Neural cell (in vitro differentiated cells): ENCODE results near the gene MOB3B. TPM values are rescaled to one million over a fixed set of nuclear protein-coding genes. Genes with fewer than 3 reads are reported as not detected.

Source experiments
- H2AFZ ChIP-seq: fragments of 200-600, 300-800 bp; sonication (generic), shearing (Covaris generic); 2 replicates; pipeline ENCODE4 v1.6.0; 2014; ENCODE audit warnings: low read depth, mild to moderate bottlenecking, antibody characterized with exemption, low read length, moderate library complexity
- H3F3A ChIP-seq: fragments of 200-600 bp; shearing (Covaris generic); 2 replicates; pipeline ENCODE4 v1.6.1; 2016; ENCODE audit warnings: mild to moderate bottlenecking, moderate library complexity, mixed read lengths, antibody characterized with exemption, low read length; ENCODE audit not compliant: insufficient read depth, poor library complexity, severe bottlenecking
- H3K27ac ChIP-seq: fragments of 200-600, 300-800 bp; sonication (generic), shearing (Covaris generic); 2 replicates; pipeline ENCODE4 v1.5.1; 2014; ENCODE audit warnings: mild to moderate bottlenecking, low read length, moderate library complexity
- H3K27me3 ChIP-seq: fragments of 300-800, 200-600 bp; sonication (generic), shearing (Covaris generic); 2 replicates; pipeline ENCODE4 v1.6.0; 2014; ENCODE audit warnings: mild to moderate bottlenecking, low read depth, low read length, moderate library complexity; ENCODE audit not compliant: insufficient read depth
- H3K36me3 ChIP-seq: fragments of 300-800, 200-600 bp; sonication (generic), shearing (Covaris generic); 2 replicates; pipeline ENCODE4 v1.5.1; 2014; ENCODE audit warnings: mild to moderate bottlenecking, antibody characterized with exemption, low read length, moderate library complexity; ENCODE audit not compliant: insufficient read depth
- H3K4me2 ChIP-seq: fragments of 300-800, 200-600 bp; sonication (generic), shearing (Covaris generic); 2 replicates; pipeline ENCODE4 v1.6.0; 2014; ENCODE audit warnings: mild to moderate bottlenecking, low read length
- H3K4me3 ChIP-seq: fragments of 300-800, 200-600 bp; sonication (generic), shearing (Covaris generic); 2 replicates; pipeline ENCODE4 v1.5.1; 2014; ENCODE audit warnings: mild to moderate bottlenecking, low read length, moderate library complexity
- H3K79me2 ChIP-seq: fragments of 200-600 bp; shearing (Covaris generic); replicated peaks from 2 replicates; pipeline ENCODE4 v1.6.0; 2014; ENCODE audit warnings: mild to moderate bottlenecking, low read length, moderate library complexity; ENCODE audit not compliant: insufficient read depth
- H3K9ac ChIP-seq: fragments of 300-800, 200-600 bp; sonication (generic), shearing (Covaris generic); 2 replicates; pipeline ENCODE4 v1.6.1; 2016; ENCODE audit warnings: mild to moderate bottlenecking, low read length, mixed read lengths
- H3K9me2 ChIP-seq: fragments of 200-600 bp; shearing (Covaris generic); 2 replicates; pipeline ENCODE4 v1.6.1; 2016; ENCODE audit warnings: mild to moderate bottlenecking, low read length, mixed read lengths; ENCODE audit not compliant: insufficient read depth
- H3K9me3 ChIP-seq: fragments of 200-600, 300-800 bp; sonication (generic), shearing (Covaris generic); 2 replicates; pipeline ENCODE4 v1.6.1; 2016; ENCODE audit warnings: mild to moderate bottlenecking, mixed run types, low read length, moderate library complexity, mixed read lengths
- H4K20me1 ChIP-seq: fragments of 200-600 bp; shearing (Covaris generic); 2 replicates; pipeline ENCODE4 v1.6.1; 2016; ENCODE audit warnings: mild to moderate bottlenecking, mixed run types; ENCODE audit not compliant: insufficient read depth
- CTCF ChIP-seq: fragments of 450-650 bp; IDR thresholded peaks from 2 replicates; pipeline ENCODE4 v1.5.1; 2014; ENCODE audit warnings: antibody characterized with exemption, mild to moderate bottlenecking, moderate library complexity; ENCODE audit not compliant: poor library complexity, severe bottlenecking
- EP300 ChIP-seq: fragments of 450-650 bp; conservative IDR thresholded peaks from 2 replicates; pipeline ENCODE4 v1.6.1; 2014; ENCODE audit warnings: antibody characterized with exemption, mild to moderate bottlenecking, moderate library complexity; ENCODE audit not compliant: poor library complexity, severe bottlenecking
- EZH2 ChIP-seq: fragments of 200-600, 300-800 bp; shearing (Covaris generic), sonication (generic); IDR thresholded peaks from 2 replicates; pipeline ENCODE4 v1.6.1; 2014; ENCODE audit warnings: antibody characterized with exemption, low read length, borderline replicate concordance, mild to moderate bottlenecking; ENCODE audit not compliant: insufficient read depth, poor library complexity, severe bottlenecking
- MXI1 ChIP-seq: fragments of 450-650 bp; conservative IDR thresholded peaks from 2 replicates; pipeline ENCODE4 v1.6.1; 2014; ENCODE audit warnings: antibody characterized with exemption, mild to moderate bottlenecking; ENCODE audit not compliant: poor library complexity, severe bottlenecking
- POLR2AphosphoS5 ChIP-seq: IDR thresholded peaks from 2 replicates; pipeline ENCODE4 v1.6.1; 2012
- RAD21 ChIP-seq: fragments of 450-650 bp; conservative IDR thresholded peaks from 2 replicates; pipeline ENCODE4 v1.6.1; 2014; ENCODE audit warnings: antibody characterized with exemption, mild to moderate bottlenecking, moderate library complexity
- SMC3 ChIP-seq: fragments of 450-650 bp; conservative IDR thresholded peaks from 2 replicates; pipeline ENCODE4 v1.6.1; 2014; ENCODE audit warnings: antibody characterized with exemption, mild to moderate bottlenecking, moderate library complexity; ENCODE audit not compliant: poor library complexity
- TAF1 ChIP-seq: IDR thresholded peaks from 2 replicates; pipeline ENCODE4 v1.6.1; 2012; ENCODE audit warnings: low read depth
- polyA plus RNA-seq: library from polyadenylated mRNA; depleted of rRNA; stranded (reverse); fragments of >200 nt; gene quantifications from 2 replicates; pipeline ENCODE4 v1.2.3, GENCODE V29; 2014
- TF ChIP-seq, protein P1 (sequence below): IDR thresholded peaks from 2 replicates; pipeline ENCODE4 v1.6.1; 2012; ENCODE audit warnings: borderline replicate concordance

The MOB3B gene
- polyA plus RNA-seq, 1 donor from 2014 or later: 1.8 TPM

GRCh38 chr9:27558307-27558706 lies 28.7 kb upstream of the MOB3B start:
- H3K9me3 ChIP-seq: no peaks in the 10 kb centered on the region
- no peak overlapping the region for H3K4me2 ChIP-seq
- no peaks in the 10 kb centered on the region for H3K79me2 ChIP-seq
- no peak overlapping the region for H3K27ac ChIP-seq
- H3K27me3 ChIP-seq: no peaks in the 10 kb centered on the region
- H3K4me3 ChIP-seq: no peak overlapping the region
- H3K9ac ChIP-seq: no peak overlapping the region
- no peak overlapping the region for H2AFZ ChIP-seq
- H4K20me1 ChIP-seq: no peaks in the 10 kb centered on the region
- H3F3A ChIP-seq: no peaks in the 10 kb centered on the region
- no peaks in the 10 kb centered on the region for H3K9me2 ChIP-seq
- TF ChIP-seq EZH2: no peak
- TF ChIP-seq POLR2AphosphoS5: no peak
- TF ChIP-seq, protein P1, sequence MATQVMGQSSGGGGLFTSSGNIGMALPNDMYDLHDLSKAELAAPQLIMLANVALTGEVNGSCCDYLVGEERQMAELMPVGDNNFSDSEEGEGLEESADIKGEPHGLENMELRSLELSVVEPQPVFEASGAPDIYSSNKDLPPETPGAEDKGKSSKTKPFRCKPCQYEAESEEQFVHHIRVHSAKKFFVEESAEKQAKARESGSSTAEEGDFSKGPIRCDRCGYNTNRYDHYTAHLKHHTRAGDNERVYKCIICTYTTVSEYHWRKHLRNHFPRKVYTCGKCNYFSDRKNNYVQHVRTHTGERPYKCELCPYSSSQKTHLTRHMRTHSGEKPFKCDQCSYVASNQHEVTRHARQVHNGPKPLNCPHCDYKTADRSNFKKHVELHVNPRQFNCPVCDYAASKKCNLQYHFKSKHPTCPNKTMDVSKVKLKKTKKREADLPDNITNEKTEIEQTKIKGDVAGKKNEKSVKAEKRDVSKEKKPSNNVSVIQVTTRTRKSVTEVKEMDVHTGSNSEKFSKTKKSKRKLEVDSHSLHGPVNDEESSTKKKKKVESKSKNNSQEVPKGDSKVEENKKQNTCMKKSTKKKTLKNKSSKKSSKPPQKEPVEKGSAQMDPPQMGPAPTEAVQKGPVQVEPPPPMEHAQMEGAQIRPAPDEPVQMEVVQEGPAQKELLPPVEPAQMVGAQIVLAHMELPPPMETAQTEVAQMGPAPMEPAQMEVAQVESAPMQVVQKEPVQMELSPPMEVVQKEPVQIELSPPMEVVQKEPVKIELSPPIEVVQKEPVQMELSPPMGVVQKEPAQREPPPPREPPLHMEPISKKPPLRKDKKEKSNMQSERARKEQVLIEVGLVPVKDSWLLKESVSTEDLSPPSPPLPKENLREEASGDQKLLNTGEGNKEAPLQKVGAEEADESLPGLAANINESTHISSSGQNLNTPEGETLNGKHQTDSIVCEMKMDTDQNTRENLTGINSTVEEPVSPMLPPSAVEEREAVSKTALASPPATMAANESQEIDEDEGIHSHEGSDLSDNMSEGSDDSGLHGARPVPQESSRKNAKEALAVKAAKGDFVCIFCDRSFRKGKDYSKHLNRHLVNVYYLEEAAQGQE: no peak
- no peak for TF ChIP-seq TAF1
- TF ChIP-seq MXI1: no peak
- no peak for TF ChIP-seq RAD21
- no peak for TF ChIP-seq SMC3
- peaks cover 34% of the 10 kb centered on the region for H3K36me3 ChIP-seq

DNA sequence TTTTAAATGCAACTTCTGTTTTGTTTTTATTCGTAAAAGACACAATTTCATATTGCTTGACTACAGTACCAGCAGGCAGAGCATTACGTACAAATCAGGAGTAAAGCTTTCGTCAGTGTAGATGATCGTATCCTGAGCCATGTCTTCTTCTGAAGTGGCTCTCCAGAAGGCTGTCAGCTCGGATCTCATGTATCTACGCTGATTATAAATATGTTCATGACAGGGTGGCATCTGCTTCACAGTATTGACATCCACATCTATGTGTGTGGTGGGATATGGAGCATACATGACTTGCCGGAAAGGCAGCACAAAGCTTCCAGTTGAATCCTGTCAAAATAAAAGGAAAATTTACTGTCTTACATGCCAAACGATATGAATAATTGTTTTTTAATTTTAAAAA lies 26.9 kb upstream of the MOB3B start:
- H3K27ac ChIP-seq: no peak overlapping the region
- no peak overlapping the region for H3K9ac ChIP-seq
- H4K20me1 ChIP-seq: no peaks in the 10 kb centered on the region
- no peak overlapping the region for H3K4me3 ChIP-seq
- H3F3A ChIP-seq: no peaks in the 10 kb centered on the region
- no peaks in the 10 kb centered on the region for H3K9me2 ChIP-seq
- no peak for TF ChIP-seq TAF1
- TF ChIP-seq POLR2AphosphoS5: no peak
- TF ChIP-seq MXI1: no peak
- no peak for TF ChIP-seq CTCF
- TF ChIP-seq SMC3: no peak
- peaks cover 34% of the 10 kb centered on the region for H3K36me3 ChIP-seq
- no peak overlapping the region for H2AFZ ChIP-seq
- no peaks in the 10 kb centered on the region for H3K9me3 ChIP-seq
- no peaks in the 10 kb centered on the region for H3K79me2 ChIP-seq
- no peak overlapping the region for H3K4me2 ChIP-seq
- no peaks in the 10 kb centered on the region for H3K27me3 ChIP-seq

GRCh38 chr9:27554712-27555111 lies 25.1 kb upstream of the MOB3B start:
- Histone ChIP-seq H3K9me2 (no peaks in the 10 kb centered on the region), H2AFZ (no peak overlapping the region), H3K27me3 (no peaks in the 10 kb centered on the region), H3K4me2 (no peak overlapping the region), H3K9me3 (no peaks in the 10 kb centered on the region), H3F3A (no peaks in the 10 kb centered on the region), H3K36me3 (peaks cover 26% of the 10 kb centered on the region), H4K20me1 (no peaks in the 10 kb centered on the region), H3K9ac (no peak overlapping the region), H3K27ac (no peak overlapping the region), H3K79me2 (no peaks in the 10 kb centered on the region), H3K4me3 (no peak overlapping the region)
- no peak for TF ChIP-seq RAD21
- no peak for TF ChIP-seq POLR2AphosphoS5
- TF ChIP-seq CTCF: no peak
- no peak for TF ChIP-seq TAF1
- TF ChIP-seq, protein P1: no peak
- no peak for TF ChIP-seq EZH2
- no peak for TF ChIP-seq MXI1
- no peak for TF ChIP-seq SMC3
- TF ChIP-seq EP300: no peak
